SK-N-SH treated with all-trans-retinoic acid at 6 μM for 48 hours (cell line): Measurements from ENCODE around the gene CCDC3.

Experiments
- ATAC-seq: fragments of 200-7000 bp; cut with Tn5 transposase; 3 replicates; pipeline ENCODE4 v1.9.1; 2020; ENCODE audit warnings: mild to moderate bottlenecking, moderate library complexity
- ARNTL ChIP-seq: fragments of 450-650 bp; formaldehyde crosslinking; IDR thresholded peaks from 2 replicates; pipeline ENCODE4 v1.5.0; 2020; ENCODE audit warnings: low read depth, mild to moderate bottlenecking, moderate library complexity, borderline replicate concordance
- CSDC2 ChIP-seq: fragments of 250-450 bp; sonication (Bioruptor Pico); IDR thresholded peaks from 2 replicates; pipeline ENCODE4 v1.5.0; 2020; ENCODE audit warnings: mild to moderate bottlenecking, moderate library complexity
- ESRRG ChIP-seq: fragments of 250-450 bp; sonication (Bioruptor Pico); IDR thresholded peaks from 2 replicates; pipeline ENCODE4 v1.6.1; 2021; ENCODE audit warnings: mild to moderate bottlenecking
- GLIS3 ChIP-seq: fragments of 250-450 bp; sonication (Bioruptor Pico); IDR thresholded peaks from 2 replicates; pipeline ENCODE4 v1.5.0; 2020; ENCODE audit warnings: mild to moderate bottlenecking, moderate library complexity
- ISL1 ChIP-seq: fragments of 250-450 bp; sonication (Bioruptor Pico); IDR thresholded peaks from 2 replicates; pipeline ENCODE4 v2.1.2; 2022; ENCODE audit warnings: mild to moderate bottlenecking, moderate library complexity
- OSR1 ChIP-seq: fragments of 250-450 bp; sonication (Bioruptor Pico); IDR thresholded peaks from 2 replicates; pipeline ENCODE4 v1.8.0; 2022; ENCODE audit warnings: moderate library complexity, mild to moderate bottlenecking, inconsistent platforms
- PPARA ChIP-seq: fragments of 250-450 bp; sonication (Bioruptor Pico); IDR thresholded peaks from 2 replicates; pipeline ENCODE4 v1.5.0; 2020; ENCODE audit warnings: mild to moderate bottlenecking, borderline replicate concordance
- SNAI2 ChIP-seq: fragments of 250-450 bp; sonication (Bioruptor Pico); IDR thresholded peaks from 2 replicates; pipeline ENCODE4 v1.5.0; 2020; ENCODE audit warnings: mild to moderate bottlenecking, moderate library complexity
- TCF4 ChIP-seq: fragments of 250-450 bp; sonication (Bioruptor Pico); IDR thresholded peaks from 2 replicates; pipeline ENCODE4 v1.8.0; 2021; ENCODE audit warnings: mild to moderate bottlenecking, moderate library complexity, borderline replicate concordance
- ZC3H10 ChIP-seq: fragments of 250-450 bp; sonication (Bioruptor Pico); IDR thresholded peaks from 2 replicates; pipeline ENCODE4 v1.5.1; 2021; ENCODE audit warnings: mild to moderate bottlenecking, moderate library complexity
- ZFP3 ChIP-seq: fragments of 250-450 bp; sonication (Bioruptor Pico); IDR thresholded peaks from 2 replicates; pipeline ENCODE4 v1.5.0; 2020; ENCODE audit warnings: mild to moderate bottlenecking, moderate library complexity
- ZFP30 ChIP-seq: fragments of 450-650 bp; formaldehyde crosslinking; IDR thresholded peaks from 2 replicates; pipeline ENCODE4 v1.5.0; 2022; ENCODE audit warnings: mild to moderate bottlenecking, moderate library complexity
- ZNF565 ChIP-seq: fragments of 450-650 bp; formaldehyde crosslinking; conservative IDR thresholded peaks from 2 replicates; pipeline ENCODE4 v1.5.0; 2020; ENCODE audit warnings: low read depth, mild to moderate bottlenecking, moderate library complexity
- ZNF70 ChIP-seq: fragments of 450-650 bp; formaldehyde crosslinking; IDR thresholded peaks from 2 replicates; pipeline ENCODE4 v1.5.0; 2020; ENCODE audit warnings: mild to moderate bottlenecking, moderate library complexity
- ZNF8 ChIP-seq: fragments of 450-650 bp; formaldehyde crosslinking; IDR thresholded peaks from 2 replicates; pipeline ENCODE4 v1.5.0; 2020; ENCODE audit warnings: mild to moderate bottlenecking, moderate library complexity
- TF ChIP-seq, protein P1 (sequence below): fragments of 250-450 bp; sonication (Bioruptor Pico); IDR thresholded peaks from 2 replicates; pipeline ENCODE4 v1.8.0; 2020; ENCODE audit warnings: mild to moderate bottlenecking, moderate library complexity, borderline replicate concordance
- TF ChIP-seq, protein P2 (sequence below): fragments of 250-450 bp; sonication (Bioruptor Pico); IDR thresholded peaks from 2 replicates; pipeline ENCODE4 v1.5.0; 2020; ENCODE audit warnings: mild to moderate bottlenecking, moderate library complexity
- TF ChIP-seq, protein P3 (sequence below): fragments of 250-450 bp; sonication (Bioruptor Pico); IDR thresholded peaks from 2 replicates; pipeline ENCODE4 v1.5.1; 2020; ENCODE audit warnings: low read depth, mild to moderate bottlenecking, moderate library complexity
- TF ChIP-seq, protein P4 (sequence below): fragments of 250-450 bp; sonication (Bioruptor Pico); IDR thresholded peaks from 2 replicates; pipeline ENCODE4 v1.8.0; 2021; ENCODE audit warnings: low read depth, mild to moderate bottlenecking, moderate library complexity, borderline replicate concordance
- TF ChIP-seq, protein P5 (sequence below): fragments of 250-450 bp; sonication (Bioruptor Pico); IDR thresholded peaks from 2 replicates; pipeline ENCODE4 v1.5.1; 2021; ENCODE audit warnings: mild to moderate bottlenecking, moderate library complexity

The CCDC3 gene

DNA sequence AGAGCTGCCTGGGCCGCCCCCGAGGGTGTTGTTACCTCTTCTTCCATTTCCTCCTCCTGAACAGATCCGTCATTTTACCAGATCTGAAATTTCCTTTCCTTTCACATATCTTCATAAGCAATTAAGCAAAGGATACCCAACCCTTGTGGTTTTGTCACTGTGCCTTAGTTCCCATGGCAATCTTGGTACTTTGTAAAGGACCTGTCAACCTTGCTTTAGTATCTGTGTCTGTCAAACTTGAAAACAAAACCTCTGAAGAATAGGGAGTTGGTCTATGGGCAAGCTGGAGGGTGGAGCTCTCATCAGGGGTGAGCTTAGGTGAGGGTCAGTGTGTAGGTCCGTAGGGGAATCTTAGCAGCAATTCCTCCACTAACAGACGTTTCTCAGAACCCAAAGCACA, 25.4 kb upstream of the CCDC3 start:
- no peak for ATAC-seq
- no peak for TF ChIP-seq ZFP3 (CRISPR knock-in tag)
- TF ChIP-seq CSDC2 (CRISPR knock-in tag), result no peak
- TF ChIP-seq, protein P1, sequence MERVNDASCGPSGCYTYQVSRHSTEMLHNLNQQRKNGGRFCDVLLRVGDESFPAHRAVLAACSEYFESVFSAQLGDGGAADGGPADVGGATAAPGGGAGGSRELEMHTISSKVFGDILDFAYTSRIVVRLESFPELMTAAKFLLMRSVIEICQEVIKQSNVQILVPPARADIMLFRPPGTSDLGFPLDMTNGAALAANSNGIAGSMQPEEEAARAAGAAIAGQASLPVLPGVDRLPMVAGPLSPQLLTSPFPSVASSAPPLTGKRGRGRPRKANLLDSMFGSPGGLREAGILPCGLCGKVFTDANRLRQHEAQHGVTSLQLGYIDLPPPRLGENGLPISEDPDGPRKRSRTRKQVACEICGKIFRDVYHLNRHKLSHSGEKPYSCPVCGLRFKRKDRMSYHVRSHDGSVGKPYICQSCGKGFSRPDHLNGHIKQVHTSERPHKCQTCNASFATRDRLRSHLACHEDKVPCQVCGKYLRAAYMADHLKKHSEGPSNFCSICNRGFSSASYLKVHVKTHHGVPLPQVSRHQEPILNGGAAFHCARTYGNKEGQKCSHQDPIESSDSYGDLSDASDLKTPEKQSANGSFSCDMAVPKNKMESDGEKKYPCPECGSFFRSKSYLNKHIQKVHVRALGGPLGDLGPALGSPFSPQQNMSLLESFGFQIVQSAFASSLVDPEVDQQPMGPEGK (CRISPR knock-in tag), result no peak
- TF ChIP-seq GLIS3 (CRISPR knock-in tag), result no peak
- TF ChIP-seq, protein P2, sequence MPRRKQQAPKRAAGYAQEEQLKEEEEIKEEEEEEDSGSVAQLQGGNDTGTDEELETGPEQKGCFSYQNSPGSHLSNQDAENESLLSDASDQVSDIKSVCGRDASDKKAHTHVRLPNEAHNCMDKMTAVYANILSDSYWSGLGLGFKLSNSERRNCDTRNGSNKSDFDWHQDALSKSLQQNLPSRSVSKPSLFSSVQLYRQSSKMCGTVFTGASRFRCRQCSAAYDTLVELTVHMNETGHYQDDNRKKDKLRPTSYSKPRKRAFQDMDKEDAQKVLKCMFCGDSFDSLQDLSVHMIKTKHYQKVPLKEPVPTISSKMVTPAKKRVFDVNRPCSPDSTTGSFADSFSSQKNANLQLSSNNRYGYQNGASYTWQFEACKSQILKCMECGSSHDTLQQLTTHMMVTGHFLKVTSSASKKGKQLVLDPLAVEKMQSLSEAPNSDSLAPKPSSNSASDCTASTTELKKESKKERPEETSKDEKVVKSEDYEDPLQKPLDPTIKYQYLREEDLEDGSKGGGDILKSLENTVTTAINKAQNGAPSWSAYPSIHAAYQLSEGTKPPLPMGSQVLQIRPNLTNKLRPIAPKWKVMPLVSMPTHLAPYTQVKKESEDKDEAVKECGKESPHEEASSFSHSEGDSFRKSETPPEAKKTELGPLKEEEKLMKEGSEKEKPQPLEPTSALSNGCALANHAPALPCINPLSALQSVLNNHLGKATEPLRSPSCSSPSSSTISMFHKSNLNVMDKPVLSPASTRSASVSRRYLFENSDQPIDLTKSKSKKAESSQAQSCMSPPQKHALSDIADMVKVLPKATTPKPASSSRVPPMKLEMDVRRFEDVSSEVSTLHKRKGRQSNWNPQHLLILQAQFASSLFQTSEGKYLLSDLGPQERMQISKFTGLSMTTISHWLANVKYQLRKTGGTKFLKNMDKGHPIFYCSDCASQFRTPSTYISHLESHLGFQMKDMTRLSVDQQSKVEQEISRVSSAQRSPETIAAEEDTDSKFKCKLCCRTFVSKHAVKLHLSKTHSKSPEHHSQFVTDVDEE (CRISPR knock-in tag), result no peak
- no peak for TF ChIP-seq ARNTL (CRISPR knock-in tag)
- TF ChIP-seq, protein P3, sequence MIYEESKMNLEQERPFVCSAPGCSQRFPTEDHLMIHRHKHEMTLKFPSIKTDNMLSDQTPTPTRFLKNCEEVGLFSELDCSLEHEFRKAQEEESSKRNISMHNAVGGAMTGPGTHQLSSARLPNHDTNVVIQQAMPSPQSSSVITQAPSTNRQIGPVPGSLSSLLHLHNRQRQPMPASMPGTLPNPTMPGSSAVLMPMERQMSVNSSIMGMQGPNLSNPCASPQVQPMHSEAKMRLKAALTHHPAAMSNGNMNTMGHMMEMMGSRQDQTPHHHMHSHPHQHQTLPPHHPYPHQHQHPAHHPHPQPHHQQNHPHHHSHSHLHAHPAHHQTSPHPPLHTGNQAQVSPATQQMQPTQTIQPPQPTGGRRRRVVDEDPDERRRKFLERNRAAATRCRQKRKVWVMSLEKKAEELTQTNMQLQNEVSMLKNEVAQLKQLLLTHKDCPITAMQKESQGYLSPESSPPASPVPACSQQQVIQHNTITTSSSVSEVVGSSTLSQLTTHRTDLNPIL (CRISPR knock-in tag), result no peak
- TF ChIP-seq ZNF8 (CRISPR knock-in tag), result no peak
- TF ChIP-seq ESRRG (CRISPR knock-in tag), result no peak
- no peak for TF ChIP-seq ZFP30 (CRISPR knock-in tag)
- no peak for TF ChIP-seq ZNF565 (CRISPR knock-in tag)

DNA sequence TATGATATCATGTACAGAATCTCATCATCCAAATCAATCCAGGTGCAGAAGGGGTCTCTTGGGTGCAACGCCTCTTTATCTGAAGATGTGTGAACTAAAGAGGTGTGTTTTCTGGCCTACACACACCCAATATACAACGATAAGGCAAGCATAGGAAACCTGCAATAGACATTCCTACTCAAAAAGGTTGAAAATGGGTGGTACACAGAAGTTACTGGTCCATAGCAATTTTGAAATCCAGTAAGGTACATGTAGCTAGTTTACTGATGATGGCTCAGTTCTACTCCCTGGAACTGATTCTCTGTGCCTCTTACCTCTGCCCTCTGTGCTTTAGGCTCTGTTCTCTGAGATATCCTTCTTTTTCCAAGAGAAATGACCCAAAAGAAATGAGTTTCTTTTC, 22.2 kb upstream of the CCDC3 start:
- no peak for TF ChIP-seq ZNF8 (CRISPR knock-in tag)
- TF ChIP-seq, protein P2 (CRISPR knock-in tag), result no peak
- TF ChIP-seq, protein P4, sequence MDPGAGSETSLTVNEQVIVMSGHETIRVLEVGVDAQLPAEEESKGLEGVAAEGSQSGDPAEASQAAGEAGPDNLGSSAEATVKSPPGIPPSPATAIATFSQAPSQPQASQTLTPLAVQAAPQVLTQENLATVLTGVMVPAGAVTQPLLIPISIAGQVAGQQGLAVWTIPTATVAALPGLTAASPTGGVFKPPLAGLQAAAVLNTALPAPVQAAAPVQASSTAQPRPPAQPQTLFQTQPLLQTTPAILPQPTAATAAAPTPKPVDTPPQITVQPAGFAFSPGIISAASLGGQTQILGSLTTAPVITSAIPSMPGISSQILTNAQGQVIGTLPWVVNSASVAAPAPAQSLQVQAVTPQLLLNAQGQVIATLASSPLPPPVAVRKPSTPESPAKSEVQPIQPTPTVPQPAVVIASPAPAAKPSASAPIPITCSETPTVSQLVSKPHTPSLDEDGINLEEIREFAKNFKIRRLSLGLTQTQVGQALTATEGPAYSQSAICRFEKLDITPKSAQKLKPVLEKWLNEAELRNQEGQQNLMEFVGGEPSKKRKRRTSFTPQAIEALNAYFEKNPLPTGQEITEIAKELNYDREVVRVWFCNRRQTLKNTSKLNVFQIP (CRISPR knock-in tag), result no peak
- no peak for TF ChIP-seq ZNF70 (CRISPR knock-in tag)
- no peak for TF ChIP-seq PPARA
- no peak for TF ChIP-seq GLIS3 (CRISPR knock-in tag)
- no peak for TF ChIP-seq ZFP3 (CRISPR knock-in tag)
- no peak for TF ChIP-seq ZC3H10 (CRISPR knock-in tag)
- TF ChIP-seq ISL1 (CRISPR knock-in tag), result no peak
- TF ChIP-seq SNAI2 (CRISPR knock-in tag), result no peak
- TF ChIP-seq, protein P5, sequence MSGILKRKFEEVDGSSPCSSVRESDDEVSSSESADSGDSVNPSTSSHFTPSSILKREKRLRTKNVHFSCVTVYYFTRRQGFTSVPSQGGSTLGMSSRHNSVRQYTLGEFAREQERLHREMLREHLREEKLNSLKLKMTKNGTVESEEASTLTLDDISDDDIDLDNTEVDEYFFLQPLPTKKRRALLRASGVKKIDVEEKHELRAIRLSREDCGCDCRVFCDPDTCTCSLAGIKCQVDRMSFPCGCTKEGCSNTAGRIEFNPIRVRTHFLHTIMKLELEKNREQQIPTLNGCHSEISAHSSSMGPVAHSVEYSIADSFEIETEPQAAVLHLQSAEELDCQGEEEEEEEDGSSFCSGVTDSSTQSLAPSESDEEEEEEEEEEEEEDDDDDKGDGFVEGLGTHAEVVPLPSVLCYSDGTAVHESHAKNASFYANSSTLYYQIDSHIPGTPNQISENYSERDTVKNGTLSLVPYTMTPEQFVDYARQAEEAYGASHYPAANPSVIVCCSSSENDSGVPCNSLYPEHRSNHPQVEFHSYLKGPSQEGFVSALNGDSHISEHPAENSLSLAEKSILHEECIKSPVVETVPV (CRISPR knock-in tag), result no peak
- no peak for TF ChIP-seq TCF4 (CRISPR knock-in tag)
- no peak for TF ChIP-seq ARNTL (CRISPR knock-in tag)
- TF ChIP-seq ESRRG (CRISPR knock-in tag), result no peak
- no peak for TF ChIP-seq ZNF565 (CRISPR knock-in tag)
- no peak for TF ChIP-seq OSR1 (CRISPR knock-in tag)
- ATAC-seq, result no peak
